ENCODE results near the gene GALNT16.

GRCh38 chr14:69231486-69231885, 28.5 kb upstream of the GALNT16 start:
- TF ChIP-seq CTCF (conservative IDR thresholded peaks at IDR 0.05; ENCODE audit: low read length) (no peak), EZH2phosphoT487 (IDR thresholded peaks at IDR 0.05; ENCODE audit: borderline replicate concordance, low read depth, low read length) (no peak)

Data from OCI-LY7 (cell line).